IPS-15b (cell line): Measurements from ENCODE around the gene NECTIN2.
"Not testable (repeated sequence)": the region's sequence is repeated elsewhere in the genome, so short reads cannot be mapped to it uniquely, and the experiment has no call there.

ENCODE experiments used
- H3K27me3 ChIP-seq: one replicate; pipeline ENCODE4 v1.6.1; 2013; ENCODE audit warnings: low read length; ENCODE audit not compliant: control insufficient read depth, insufficient read depth
- H3K36me3 ChIP-seq: one replicate; pipeline ENCODE4 v1.6.1; 2013; ENCODE audit warnings: low read length; ENCODE audit not compliant: control insufficient read depth, insufficient read depth
- H3K4me1 ChIP-seq: one replicate; pipeline ENCODE4 v1.6.1; 2013; ENCODE audit warnings: mild to moderate bottlenecking, low read length; ENCODE audit not compliant: control insufficient read depth, insufficient read depth
- H3K4me3 ChIP-seq: one replicate; pipeline ENCODE4 v1.5.1; 2013; ENCODE audit warnings: low read depth, low read length
- H3K9ac ChIP-seq: one replicate; pipeline ENCODE4 v1.6.1; 2013; ENCODE audit warnings: low read depth, mild to moderate bottlenecking, low read length
- H3K9me3 ChIP-seq: one replicate; pipeline ENCODE4 v1.6.1; 2013; ENCODE audit warnings: mild to moderate bottlenecking, low read length; ENCODE audit not compliant: control insufficient read depth, insufficient read depth

NECTIN2 gene

GRCh38 chr19:44819246-44819832 is 26.8 kb upstream of the NECTIN2 start:
- peaks cover 5% of the 10 kb centered on the region for H3K27me3 ChIP-seq
- H3K36me3 ChIP-seq: peaks cover 36% of the 10 kb centered on the region
- H3K4me3 ChIP-seq: no peak overlapping the region
- no peaks in the 10 kb centered on the region for H3K4me1 ChIP-seq
- H3K9ac ChIP-seq: no peak overlapping the region
- no peaks in the 10 kb centered on the region for H3K9me3 ChIP-seq

- Histone ChIP-seq H3K4me1 (no peaks in the 10 kb centered on the region), H3K9ac (no peak overlapping the region), H3K27me3 (peaks cover 17% of the 10 kb centered on the region), H3K36me3 (peaks cover 23% of the 10 kb centered on the region), H3K9me3 (no peaks in the 10 kb centered on the region), H3K4me3 (no peak overlapping the region)
Measured at GRCh38 chr19:44820648-44821609, 25.2 kb upstream of the NECTIN2 start.

GRCh38 chr19:44822177-44822576 is 23.9 kb upstream of the NECTIN2 start:
- no peaks in the 10 kb centered on the region for H3K9me3 ChIP-seq
- H3K27me3 ChIP-seq: peaks cover 29% of the 10 kb centered on the region
- H3K4me3 ChIP-seq: no peak overlapping the region
- H3K9ac ChIP-seq: no peak overlapping the region
- peaks cover 23% of the 10 kb centered on the region for H3K36me3 ChIP-seq
- H3K4me1 ChIP-seq: no peaks in the 10 kb centered on the region

GRCh38 chr19:44822670-44823372 is 23.3 kb upstream of the NECTIN2 start:
- no peak overlapping the region for H3K9ac ChIP-seq
- no peak overlapping the region for H3K4me3 ChIP-seq
- peaks cover 32% of the 10 kb centered on the region for H3K27me3 ChIP-seq
- H3K9me3 ChIP-seq: no peaks in the 10 kb centered on the region
- peaks cover 23% of the 10 kb centered on the region for H3K36me3 ChIP-seq
- no peaks in the 10 kb centered on the region for H3K4me1 ChIP-seq

GRCh38 chr19:44823373-44823698 is 22.8 kb upstream of the NECTIN2 start:
- peaks cover 32% of the 10 kb centered on the region for H3K27me3 ChIP-seq

GRCh38 chr19:44824761-44825160 is 21.3 kb upstream of the NECTIN2 start:
- H3K36me3 ChIP-seq: peaks cover 6% of the 10 kb centered on the region
- H3K4me3 ChIP-seq: no peak overlapping the region
- no peaks in the 10 kb centered on the region for H3K9me3 ChIP-seq
- H3K27me3 ChIP-seq: peaks cover 38% of the 10 kb centered on the region
- H3K9ac ChIP-seq: no peak overlapping the region
- H3K4me1 ChIP-seq: no peaks in the 10 kb centered on the region

More at GRCh38 chr19:44823373-44823698, 22.8 kb upstream of the NECTIN2 start:
- H3K36me3 ChIP-seq: peaks cover 18% of the 10 kb centered on the region
- no peaks in the 10 kb centered on the region for H3K9me3 ChIP-seq
- H3K4me3 ChIP-seq: no peak overlapping the region
- H3K9ac ChIP-seq: no peak overlapping the region
- H3K4me1 ChIP-seq: no peaks in the 10 kb centered on the region

- not testable (repeated sequence) for H3K4me1 ChIP-seq, H3K4me3 ChIP-seq, H3K36me3 ChIP-seq, H3K9me3 ChIP-seq, H3K9ac ChIP-seq
- peaks cover 38% of the 10 kb centered on the region for H3K27me3 ChIP-seq
Measured at GRCh38 chr19:44832875-44833274, 13.2 kb upstream of the NECTIN2 start.

GRCh38 chr19:44834399-44834798 is 11.7 kb upstream of the NECTIN2 start:
- not testable (repeated sequence) for H3K4me3 ChIP-seq, H3K36me3 ChIP-seq, H3K4me1 ChIP-seq, H3K9ac ChIP-seq, H3K9me3 ChIP-seq
- H3K27me3 ChIP-seq: peaks cover 34% of the 10 kb centered on the region

GRCh38 chr19:44839276-44839675 is 6.8 kb upstream of the NECTIN2 start:
- Histone ChIP-seq H3K4me3 (no peak overlapping the region), H3K9me3 (no peaks in the 10 kb centered on the region), H3K27me3 (peaks cover 19% of the 10 kb centered on the region), H3K36me3 (no peaks in the 10 kb centered on the region), H3K9ac (no peak overlapping the region), H3K4me1 (no peaks in the 10 kb centered on the region)

GRCh38 chr19:44840811-44841210 is 5.3 kb upstream of the NECTIN2 start:
- H3K27me3 ChIP-seq: peaks cover 19% of the 10 kb centered on the region
- no peaks in the 10 kb centered on the region for H3K36me3 ChIP-seq
- H3K9ac ChIP-seq: no peak overlapping the region
- no peak overlapping the region for H3K4me3 ChIP-seq
- H3K9me3 ChIP-seq: no peaks in the 10 kb centered on the region
- no peaks in the 10 kb centered on the region for H3K4me1 ChIP-seq

- Histone ChIP-seq H3K36me3 (no peaks in the 10 kb centered on the region), H3K9ac (no peak overlapping the region), H3K4me3 (no peak overlapping the region), H3K27me3 (peaks cover 16% of the 10 kb centered on the region), H3K9me3 (no peaks in the 10 kb centered on the region), H3K4me1 (no peaks in the 10 kb centered on the region)
Measured at GRCh38 chr19:44841231-44841630, 4.9 kb upstream of the NECTIN2 start.

GRCh38 chr19:44845286-44845611 is 848 bp upstream of the NECTIN2 start:
- Histone ChIP-seq H3K27me3 (peaks cover 7% of the 10 kb centered on the region), H3K4me1 (peaks cover 6% of the 10 kb centered on the region), H3K9me3 (no peaks in the 10 kb centered on the region), H3K4me3 (peak overlapping the region; percentile 69), H3K9ac (no peak overlapping the region), H3K36me3 (peaks cover 6% of the 10 kb centered on the region)
